SK-N-SH treated with all-trans-retinoic acid at 6 μM for 48 hours (cell line): ENCODE results near the gene DNAJC1.

Source experiments
- ATAC-seq: fragments of 200-7000 bp; cut with Tn5 transposase; 3 replicates; pipeline ENCODE4 v1.9.1; 2020; ENCODE audit warnings: mild to moderate bottlenecking, moderate library complexity
- BACH2 ChIP-seq: fragments of 250-450 bp; sonication (Bioruptor Pico); IDR thresholded peaks from 2 replicates; pipeline ENCODE4 v1.9.0; 2021; ENCODE audit warnings: mild to moderate bottlenecking, borderline replicate concordance
- CSDC2 ChIP-seq: fragments of 250-450 bp; sonication (Bioruptor Pico); IDR thresholded peaks from 2 replicates; pipeline ENCODE4 v1.5.0; 2020; ENCODE audit warnings: mild to moderate bottlenecking, moderate library complexity
- ESRRG ChIP-seq: fragments of 250-450 bp; sonication (Bioruptor Pico); IDR thresholded peaks from 2 replicates; pipeline ENCODE4 v1.6.1; 2021; ENCODE audit warnings: mild to moderate bottlenecking
- GLIS3 ChIP-seq: fragments of 250-450 bp; sonication (Bioruptor Pico); IDR thresholded peaks from 2 replicates; pipeline ENCODE4 v1.5.0; 2020; ENCODE audit warnings: mild to moderate bottlenecking, moderate library complexity
- ISL1 ChIP-seq: fragments of 250-450 bp; sonication (Bioruptor Pico); IDR thresholded peaks from 2 replicates; pipeline ENCODE4 v2.1.2; 2022; ENCODE audit warnings: mild to moderate bottlenecking, moderate library complexity
- OSR1 ChIP-seq: fragments of 250-450 bp; sonication (Bioruptor Pico); IDR thresholded peaks from 2 replicates; pipeline ENCODE4 v1.8.0; 2022; ENCODE audit warnings: moderate library complexity, mild to moderate bottlenecking, inconsistent platforms
- PPARA ChIP-seq: fragments of 250-450 bp; sonication (Bioruptor Pico); IDR thresholded peaks from 2 replicates; pipeline ENCODE4 v1.5.0; 2020; ENCODE audit warnings: mild to moderate bottlenecking, borderline replicate concordance
- SNAI2 ChIP-seq: fragments of 250-450 bp; sonication (Bioruptor Pico); IDR thresholded peaks from 2 replicates; pipeline ENCODE4 v1.5.0; 2020; ENCODE audit warnings: mild to moderate bottlenecking, moderate library complexity
- TCF4 ChIP-seq: fragments of 250-450 bp; sonication (Bioruptor Pico); IDR thresholded peaks from 2 replicates; pipeline ENCODE4 v1.8.0; 2021; ENCODE audit warnings: mild to moderate bottlenecking, moderate library complexity, borderline replicate concordance
- TOX ChIP-seq: fragments of 250-450 bp; sonication (Bioruptor Pico); IDR thresholded peaks from 2 replicates; pipeline ENCODE4 v1.8.0; 2021; ENCODE audit warnings: mild to moderate bottlenecking, moderate library complexity, borderline replicate concordance
- ZC3H10 ChIP-seq: fragments of 250-450 bp; sonication (Bioruptor Pico); IDR thresholded peaks from 2 replicates; pipeline ENCODE4 v1.5.1; 2021; ENCODE audit warnings: mild to moderate bottlenecking, moderate library complexity
- ZFP3 ChIP-seq: fragments of 250-450 bp; sonication (Bioruptor Pico); IDR thresholded peaks from 2 replicates; pipeline ENCODE4 v1.5.0; 2020; ENCODE audit warnings: mild to moderate bottlenecking, moderate library complexity
- ZFP30 ChIP-seq: fragments of 450-650 bp; formaldehyde crosslinking; IDR thresholded peaks from 2 replicates; pipeline ENCODE4 v1.5.0; 2022; ENCODE audit warnings: mild to moderate bottlenecking, moderate library complexity
- ZNF565 ChIP-seq: fragments of 450-650 bp; formaldehyde crosslinking; conservative IDR thresholded peaks from 2 replicates; pipeline ENCODE4 v1.5.0; 2020; ENCODE audit warnings: low read depth, mild to moderate bottlenecking, moderate library complexity
- ZNF70 ChIP-seq: fragments of 450-650 bp; formaldehyde crosslinking; IDR thresholded peaks from 2 replicates; pipeline ENCODE4 v1.5.0; 2020; ENCODE audit warnings: mild to moderate bottlenecking, moderate library complexity
- ZNF8 ChIP-seq: fragments of 450-650 bp; formaldehyde crosslinking; IDR thresholded peaks from 2 replicates; pipeline ENCODE4 v1.5.0; 2020; ENCODE audit warnings: mild to moderate bottlenecking, moderate library complexity
- TF ChIP-seq, protein P1 (sequence below): fragments of 250-450 bp; sonication (Bioruptor Pico); IDR thresholded peaks from 2 replicates; pipeline ENCODE4 v1.8.0; 2020; ENCODE audit warnings: mild to moderate bottlenecking, moderate library complexity, borderline replicate concordance
- TF ChIP-seq, protein P2 (sequence below): fragments of 250-450 bp; sonication (Bioruptor Pico); IDR thresholded peaks from 2 replicates; pipeline ENCODE4 v1.5.0; 2020; ENCODE audit warnings: mild to moderate bottlenecking, moderate library complexity
- TF ChIP-seq, protein P3 (sequence below): fragments of 250-450 bp; sonication (Bioruptor Pico); IDR thresholded peaks from 2 replicates; pipeline ENCODE4 v1.8.0; 2021; ENCODE audit warnings: low read depth, mild to moderate bottlenecking, moderate library complexity, borderline replicate concordance
- TF ChIP-seq, protein P4 (sequence below): fragments of 250-450 bp; sonication (Bioruptor Pico); IDR thresholded peaks from 2 replicates; pipeline ENCODE4 v1.5.1; 2020; ENCODE audit warnings: low read depth, mild to moderate bottlenecking, moderate library complexity
- TF ChIP-seq, protein P5 (sequence below): fragments of 250-450 bp; sonication (Bioruptor Pico); IDR thresholded peaks from 2 replicates; pipeline ENCODE4 v1.5.1; 2021; ENCODE audit warnings: mild to moderate bottlenecking, moderate library complexity

Gene DNAJC1

DNA sequence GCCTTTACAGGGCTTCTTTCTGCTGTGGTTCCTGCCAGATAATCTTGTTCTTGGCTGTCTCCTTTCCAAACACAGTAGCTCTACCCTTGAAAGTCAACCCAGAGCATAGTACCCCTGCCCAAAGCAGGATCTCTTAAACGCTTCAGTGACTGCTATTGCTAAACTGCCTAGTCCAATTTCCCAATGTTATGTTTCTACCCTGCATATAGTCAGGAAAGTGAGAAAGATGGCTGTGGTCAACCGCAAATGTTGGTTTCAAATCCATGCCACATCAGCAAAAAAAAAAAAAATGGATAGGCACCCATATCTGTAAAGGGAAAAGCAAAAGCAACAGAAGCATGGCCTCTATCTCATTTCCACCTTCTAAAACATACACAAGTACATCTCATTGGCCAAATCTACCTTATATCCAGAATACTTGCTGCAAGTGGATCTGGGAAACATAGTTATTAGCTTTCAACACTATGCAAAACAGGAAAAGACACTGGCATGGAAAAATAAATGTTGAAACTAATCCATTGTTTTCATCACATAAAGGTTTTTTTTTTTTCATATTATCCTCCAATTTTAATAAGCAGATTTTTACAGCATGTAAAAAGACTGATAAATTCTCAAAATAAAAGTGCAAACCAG lies 59.8 kb downstream of the DNAJC1 start:
- TF ChIP-seq CSDC2 (CRISPR knock-in tag), result no peak
- no peak for TF ChIP-seq ISL1
- TF ChIP-seq PPARA (CRISPR knock-in tag), result no peak
- TF ChIP-seq, protein P1, sequence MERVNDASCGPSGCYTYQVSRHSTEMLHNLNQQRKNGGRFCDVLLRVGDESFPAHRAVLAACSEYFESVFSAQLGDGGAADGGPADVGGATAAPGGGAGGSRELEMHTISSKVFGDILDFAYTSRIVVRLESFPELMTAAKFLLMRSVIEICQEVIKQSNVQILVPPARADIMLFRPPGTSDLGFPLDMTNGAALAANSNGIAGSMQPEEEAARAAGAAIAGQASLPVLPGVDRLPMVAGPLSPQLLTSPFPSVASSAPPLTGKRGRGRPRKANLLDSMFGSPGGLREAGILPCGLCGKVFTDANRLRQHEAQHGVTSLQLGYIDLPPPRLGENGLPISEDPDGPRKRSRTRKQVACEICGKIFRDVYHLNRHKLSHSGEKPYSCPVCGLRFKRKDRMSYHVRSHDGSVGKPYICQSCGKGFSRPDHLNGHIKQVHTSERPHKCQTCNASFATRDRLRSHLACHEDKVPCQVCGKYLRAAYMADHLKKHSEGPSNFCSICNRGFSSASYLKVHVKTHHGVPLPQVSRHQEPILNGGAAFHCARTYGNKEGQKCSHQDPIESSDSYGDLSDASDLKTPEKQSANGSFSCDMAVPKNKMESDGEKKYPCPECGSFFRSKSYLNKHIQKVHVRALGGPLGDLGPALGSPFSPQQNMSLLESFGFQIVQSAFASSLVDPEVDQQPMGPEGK (CRISPR knock-in tag), result no peak
- no peak for TF ChIP-seq OSR1 (CRISPR knock-in tag)
- no peak for TF ChIP-seq ZFP3 (CRISPR knock-in tag)
- no peak for TF ChIP-seq ZNF565
- TF ChIP-seq TOX (CRISPR knock-in tag), result no peak
- no peak for TF ChIP-seq ZNF70 (CRISPR knock-in tag)
- TF ChIP-seq GLIS3 (CRISPR knock-in tag), result no peak
- TF ChIP-seq ESRRG, result no peak
- no peak for TF ChIP-seq ZNF8 (CRISPR knock-in tag)
- TF ChIP-seq, protein P2, sequence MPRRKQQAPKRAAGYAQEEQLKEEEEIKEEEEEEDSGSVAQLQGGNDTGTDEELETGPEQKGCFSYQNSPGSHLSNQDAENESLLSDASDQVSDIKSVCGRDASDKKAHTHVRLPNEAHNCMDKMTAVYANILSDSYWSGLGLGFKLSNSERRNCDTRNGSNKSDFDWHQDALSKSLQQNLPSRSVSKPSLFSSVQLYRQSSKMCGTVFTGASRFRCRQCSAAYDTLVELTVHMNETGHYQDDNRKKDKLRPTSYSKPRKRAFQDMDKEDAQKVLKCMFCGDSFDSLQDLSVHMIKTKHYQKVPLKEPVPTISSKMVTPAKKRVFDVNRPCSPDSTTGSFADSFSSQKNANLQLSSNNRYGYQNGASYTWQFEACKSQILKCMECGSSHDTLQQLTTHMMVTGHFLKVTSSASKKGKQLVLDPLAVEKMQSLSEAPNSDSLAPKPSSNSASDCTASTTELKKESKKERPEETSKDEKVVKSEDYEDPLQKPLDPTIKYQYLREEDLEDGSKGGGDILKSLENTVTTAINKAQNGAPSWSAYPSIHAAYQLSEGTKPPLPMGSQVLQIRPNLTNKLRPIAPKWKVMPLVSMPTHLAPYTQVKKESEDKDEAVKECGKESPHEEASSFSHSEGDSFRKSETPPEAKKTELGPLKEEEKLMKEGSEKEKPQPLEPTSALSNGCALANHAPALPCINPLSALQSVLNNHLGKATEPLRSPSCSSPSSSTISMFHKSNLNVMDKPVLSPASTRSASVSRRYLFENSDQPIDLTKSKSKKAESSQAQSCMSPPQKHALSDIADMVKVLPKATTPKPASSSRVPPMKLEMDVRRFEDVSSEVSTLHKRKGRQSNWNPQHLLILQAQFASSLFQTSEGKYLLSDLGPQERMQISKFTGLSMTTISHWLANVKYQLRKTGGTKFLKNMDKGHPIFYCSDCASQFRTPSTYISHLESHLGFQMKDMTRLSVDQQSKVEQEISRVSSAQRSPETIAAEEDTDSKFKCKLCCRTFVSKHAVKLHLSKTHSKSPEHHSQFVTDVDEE (CRISPR knock-in tag), result no peak
- TF ChIP-seq, protein P3, sequence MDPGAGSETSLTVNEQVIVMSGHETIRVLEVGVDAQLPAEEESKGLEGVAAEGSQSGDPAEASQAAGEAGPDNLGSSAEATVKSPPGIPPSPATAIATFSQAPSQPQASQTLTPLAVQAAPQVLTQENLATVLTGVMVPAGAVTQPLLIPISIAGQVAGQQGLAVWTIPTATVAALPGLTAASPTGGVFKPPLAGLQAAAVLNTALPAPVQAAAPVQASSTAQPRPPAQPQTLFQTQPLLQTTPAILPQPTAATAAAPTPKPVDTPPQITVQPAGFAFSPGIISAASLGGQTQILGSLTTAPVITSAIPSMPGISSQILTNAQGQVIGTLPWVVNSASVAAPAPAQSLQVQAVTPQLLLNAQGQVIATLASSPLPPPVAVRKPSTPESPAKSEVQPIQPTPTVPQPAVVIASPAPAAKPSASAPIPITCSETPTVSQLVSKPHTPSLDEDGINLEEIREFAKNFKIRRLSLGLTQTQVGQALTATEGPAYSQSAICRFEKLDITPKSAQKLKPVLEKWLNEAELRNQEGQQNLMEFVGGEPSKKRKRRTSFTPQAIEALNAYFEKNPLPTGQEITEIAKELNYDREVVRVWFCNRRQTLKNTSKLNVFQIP (CRISPR knock-in tag), result no peak
- TF ChIP-seq ZFP30 (CRISPR knock-in tag), result no peak
- no peak for TF ChIP-seq SNAI2
- TF ChIP-seq BACH2 (CRISPR knock-in tag), result no peak
- TF ChIP-seq, protein P4, sequence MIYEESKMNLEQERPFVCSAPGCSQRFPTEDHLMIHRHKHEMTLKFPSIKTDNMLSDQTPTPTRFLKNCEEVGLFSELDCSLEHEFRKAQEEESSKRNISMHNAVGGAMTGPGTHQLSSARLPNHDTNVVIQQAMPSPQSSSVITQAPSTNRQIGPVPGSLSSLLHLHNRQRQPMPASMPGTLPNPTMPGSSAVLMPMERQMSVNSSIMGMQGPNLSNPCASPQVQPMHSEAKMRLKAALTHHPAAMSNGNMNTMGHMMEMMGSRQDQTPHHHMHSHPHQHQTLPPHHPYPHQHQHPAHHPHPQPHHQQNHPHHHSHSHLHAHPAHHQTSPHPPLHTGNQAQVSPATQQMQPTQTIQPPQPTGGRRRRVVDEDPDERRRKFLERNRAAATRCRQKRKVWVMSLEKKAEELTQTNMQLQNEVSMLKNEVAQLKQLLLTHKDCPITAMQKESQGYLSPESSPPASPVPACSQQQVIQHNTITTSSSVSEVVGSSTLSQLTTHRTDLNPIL, result no peak
- no peak for TF ChIP-seq TCF4 (CRISPR knock-in tag)
- ATAC-seq, result no peak

DNA sequence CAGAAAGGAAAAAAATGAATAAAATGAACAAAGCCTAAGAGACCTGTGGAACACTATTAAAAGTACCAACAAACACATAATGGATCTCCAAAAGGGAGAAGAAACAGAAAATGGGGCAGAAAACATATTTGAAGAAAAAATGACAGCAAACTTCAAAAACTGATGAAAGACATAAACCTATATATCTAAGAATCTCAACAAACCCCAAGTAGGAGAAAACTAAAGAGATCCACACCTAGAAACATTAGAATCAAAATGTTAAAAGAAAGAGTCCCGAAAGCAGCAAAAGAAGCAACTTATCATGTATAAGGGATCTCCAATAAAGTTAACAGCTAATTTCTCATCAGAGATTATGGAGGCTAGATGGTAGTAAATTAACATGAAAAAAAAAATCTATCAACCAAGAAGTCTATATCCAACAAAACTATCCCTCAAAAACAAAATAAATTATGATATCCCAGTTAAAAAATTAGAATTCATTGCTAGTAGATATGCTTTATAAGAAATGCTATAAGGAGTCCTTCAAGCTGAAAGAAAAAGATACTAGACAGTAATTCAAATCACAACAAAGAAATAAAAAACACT lies 68.0 kb downstream of the DNAJC1 start:
- TF ChIP-seq, protein P4, result no peak
- no peak for TF ChIP-seq ZFP3 (CRISPR knock-in tag)
- TF ChIP-seq TOX (CRISPR knock-in tag), result no peak
- no peak for TF ChIP-seq ZC3H10 (CRISPR knock-in tag)
- no peak for TF ChIP-seq ZNF565
- no peak for TF ChIP-seq ISL1
- TF ChIP-seq, protein P5, sequence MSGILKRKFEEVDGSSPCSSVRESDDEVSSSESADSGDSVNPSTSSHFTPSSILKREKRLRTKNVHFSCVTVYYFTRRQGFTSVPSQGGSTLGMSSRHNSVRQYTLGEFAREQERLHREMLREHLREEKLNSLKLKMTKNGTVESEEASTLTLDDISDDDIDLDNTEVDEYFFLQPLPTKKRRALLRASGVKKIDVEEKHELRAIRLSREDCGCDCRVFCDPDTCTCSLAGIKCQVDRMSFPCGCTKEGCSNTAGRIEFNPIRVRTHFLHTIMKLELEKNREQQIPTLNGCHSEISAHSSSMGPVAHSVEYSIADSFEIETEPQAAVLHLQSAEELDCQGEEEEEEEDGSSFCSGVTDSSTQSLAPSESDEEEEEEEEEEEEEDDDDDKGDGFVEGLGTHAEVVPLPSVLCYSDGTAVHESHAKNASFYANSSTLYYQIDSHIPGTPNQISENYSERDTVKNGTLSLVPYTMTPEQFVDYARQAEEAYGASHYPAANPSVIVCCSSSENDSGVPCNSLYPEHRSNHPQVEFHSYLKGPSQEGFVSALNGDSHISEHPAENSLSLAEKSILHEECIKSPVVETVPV, result no peak
- no peak for TF ChIP-seq PPARA (CRISPR knock-in tag)
- TF ChIP-seq TCF4 (CRISPR knock-in tag), result no peak
- TF ChIP-seq ZNF8 (CRISPR knock-in tag), result no peak
- no peak for TF ChIP-seq BACH2 (CRISPR knock-in tag)
- TF ChIP-seq, all 23 proteins: peak for 0
- no peak for ATAC-seq
